Stimulated activated CD8-positive, alpha-beta memory T cell treated with anti-CD3 and anti-CD28 coated beads, Interleukin-7, amount 100 ng/mL, for 24 hours (primary cell): ENCODE measurements around the gene IRF6.
A peak's percentile ranks its signal among the peaks of the same experiment; 100 is the strongest.

Experiments
- DNase-seq: peaks from one replicate; pipeline ENCODE4 v3.0.0-alpha.2; 2020; ENCODE audit warnings: low read depth

IRF6 gene

GRCh38 chr1:209805875-209806760, at the start of gene IRF6:
Gene IRF6, minus strand, starts transcription at chr1:209806142. Its CDS starts 4,729 bp downstream, at chr1:209801413.
- no peak for DNase-seq

- DNase-seq: no peak
Measured at GRCh38 chr1:209855623-209856022, 49.7 kb upstream of the IRF6 start.

GRCh38 chr1:209855006-209855405, 49.1 kb upstream of the IRF6 start:
- DNase-seq: no peak

- DNase-seq: no peak
Measured at GRCh38 chr1:209854196-209854595, 48.3 kb upstream of the IRF6 start.

- no peak for DNase-seq
Measured at GRCh38 chr1:209853676-209854075, 47.7 kb upstream of the IRF6 start.

GRCh38 chr1:209850342-209850979, 44.5 kb upstream of the IRF6 start:
- no peak for DNase-seq

- DNase-seq: no peak
Measured at GRCh38 chr1:209849388-209849787, 43.4 kb upstream of the IRF6 start.

GRCh38 chr1:209845408-209845725, 39.4 kb upstream of the IRF6 start:
- no peak for DNase-seq

GRCh38 chr1:209844695-209845407, 38.9 kb upstream of the IRF6 start:
- no peak for DNase-seq

- no peak for DNase-seq
Measured at GRCh38 chr1:209840611-209841010, 34.7 kb upstream of the IRF6 start.

- no peak for DNase-seq
Measured at GRCh38 chr1:209839875-209840546, 34.1 kb upstream of the IRF6 start.

- DNase-seq: no peak
Measured at GRCh38 chr1:209838537-209838936, 32.6 kb upstream of the IRF6 start.

- DNase-seq: no peak
Measured at GRCh38 chr1:209837671-209838070, 31.7 kb upstream of the IRF6 start.

- no peak for DNase-seq
Measured at GRCh38 chr1:209835782-209836298, 29.9 kb upstream of the IRF6 start.

GRCh38 chr1:209831615-209832014, 25.7 kb upstream of the IRF6 start:
- no peak for DNase-seq

GRCh38 chr1:209830722-209831121, 24.8 kb upstream of the IRF6 start:
- DNase-seq: no peak

GRCh38 chr1:209829716-209830115, 23.8 kb upstream of the IRF6 start:
- DNase-seq: no peak

GRCh38 chr1:209827384-209828262, 21.7 kb upstream of the IRF6 start, which contains the start of gene UTP25:
Gene UTP25, plus strand, starts transcription at chr1:209827972. Its CDS starts 92 bp downstream, at chr1:209828064.
- peak; percentile 87 for DNase-seq

GRCh38 chr1:209825591-209826434, 19.9 kb upstream of the IRF6 start:
- no peak for DNase-seq
